HepG2 (cell line): ENCODE results near the gene DNAJC7. TPM values are rescaled to one million over a fixed set of nuclear protein-coding genes. Genes with fewer than 3 reads are reported as not detected.

Experiments used
- ATAC-seq: fragments of 200-7000 bp; cut with Tn5 transposase; 3 replicates; pipeline ENCODE4 v1.9.1; 2020; ENCODE audit warnings: mild to moderate bottlenecking, moderate library complexity
- BruUV-seq: library from RNA; stranded (reverse); fragments of 400-500 nt; replicated peaks from 2 replicates; lab custom pipeline; 2021; lab: Mats Ljungman, UMichigan
- CTCF ChIA-PET: fragments of 300-600 bp; formaldehyde crosslinking; extraction: SDS; loops from one replicate; lab custom pipeline; 2021; ENCODE audit warnings: low total read pairs, inconsistent platforms, low intra/inter-chr PET ratio; lab: Yijun Ruan, JAX
- POLR2A ChIA-PET: fragments of 350-600 bp; sonication (Branson Sonifier 250); formaldehyde crosslinking; loops from one replicate; lab custom pipeline; 2020; ENCODE audit warnings: antibody characterized with exemption, inconsistent platforms; lab: Yijun Ruan, JAX
- DNase-seq: peaks from one replicate; pipeline ENCODE4 v3.0.0-alpha.2; 2015; ENCODE audit warnings: low spot score
- FAIRE-seq: peaks from 3 replicates; lab custom pipeline; 2011; peaks lifted over from hg19 to GRCh38; lab: Jason Lieb, UNC
- H2AFZ ChIP-seq: one replicate; pipeline ENCODE4 v1.6.1; 2011; ENCODE audit warnings: low read length, inconsistent platforms
- H3K27ac ChIP-seq: fragments of 300-600 bp; 3 replicates; pipeline ENCODE4 v1.8.0; 2011; ENCODE audit warnings: mixed run types, mild to moderate bottlenecking, mixed read lengths, low read length, inconsistent platforms; ENCODE audit not compliant: insufficient read depth; ENCODE audit errors: extremely low read length
- H3K27me3 ChIP-seq, 2 experiments: fragments of 200-600 bp in 1 of 2; 2 replicates in 1 of 2; 3 replicates in 1 of 2; pipeline versions ENCODE4 v1.6.0 to v1.8.0; 2011; ENCODE audit warnings: low read length in 2 of 2, mild to moderate bottlenecking in 2 of 2, moderate library complexity in 2 of 2, inconsistent platforms in 1 of 2; ENCODE audit not compliant: insufficient read depth in 2 of 2, control insufficient read depth in 1 of 2
- H3K36me3 ChIP-seq, 2 experiments: fragments of 200-600 bp in 1 of 2; replicated peaks in 1 of 2; 2 replicates in 1 of 2; 3 replicates in 1 of 2; pipeline versions ENCODE4 v1.5.1 to v1.8.0; 2011; ENCODE audit warnings: low read length in 2 of 2, inconsistent platforms in 1 of 2; ENCODE audit not compliant: insufficient read depth in 2 of 2, control insufficient read depth in 1 of 2
- H3K4me1 ChIP-seq: 2 replicates; pipeline ENCODE4 v1.5.1; 2012; ENCODE audit warnings: low read length, inconsistent platforms; ENCODE audit not compliant: insufficient read depth
- H3K4me2 ChIP-seq: 2 replicates; pipeline ENCODE4 v1.6.0; 2011; ENCODE audit warnings: low read depth, low read length, inconsistent platforms
- H3K4me3 ChIP-seq, 3 experiments: fragments of 200-600 bp in 1 of 3; sonication (generic), shearing (Covaris generic) in 1 of 3; replicated peaks in 1 of 3; 2 replicates each; pipeline ENCODE4 v1.5.1; 2011 to 2016; ENCODE audit warnings: low read length in 3 of 3, inconsistent platforms in 2 of 3, low read depth in 2 of 3, mild to moderate bottlenecking in 2 of 3, control low read depth in 1 of 3, mixed read lengths in 1 of 3; ENCODE audit not compliant: insufficient read depth in 1 of 3
- H3K79me2 ChIP-seq: one replicate; pipeline ENCODE4 v1.6.1; 2011; ENCODE audit warnings: low read length, inconsistent platforms; ENCODE audit not compliant: insufficient read depth
- H3K9ac ChIP-seq: 2 replicates; pipeline ENCODE4 v1.6.0; 2011; ENCODE audit warnings: mild to moderate bottlenecking, low read depth, low read length, inconsistent platforms; ENCODE audit not compliant: insufficient read depth
- H3K9me3 ChIP-seq: 2 replicates; pipeline ENCODE4 v1.5.1; 2012; ENCODE audit warnings: mild to moderate bottlenecking, low read length
- H4K20me1 ChIP-seq: 2 replicates; pipeline ENCODE4 v1.6.0; 2011; ENCODE audit warnings: inconsistent platforms, mild to moderate bottlenecking, low read length, moderate library complexity; ENCODE audit not compliant: insufficient read depth
- AHDC1 ChIP-seq: sonication (generic); formaldehyde crosslinking; IDR thresholded peaks from 2 replicates; pipeline ENCODE4 v1.5.1; 2020; ENCODE audit warnings: mild to moderate bottlenecking, missing genetic modification reagents, borderline replicate concordance
- FOSL1 ChIP-seq: sonication (generic); formaldehyde crosslinking; IDR thresholded peaks from 2 replicates; pipeline ENCODE4 v1.9.0; 2021; ENCODE audit warnings: missing genetic modification reagents, borderline replicate concordance
- NR1H2 ChIP-seq: sonication (generic); formaldehyde crosslinking; IDR thresholded peaks from 2 replicates; pipeline ENCODE4 v1.8.1; 2022; ENCODE audit warnings: low read depth, missing genetic modification reagents, borderline replicate concordance
- SPEN ChIP-seq: sonication (generic); formaldehyde crosslinking; IDR thresholded peaks from 2 replicates; pipeline ENCODE4 v1.5.1; 2020; ENCODE audit warnings: low read depth, mild to moderate bottlenecking, missing genetic modification reagents
- ZNF17 ChIP-seq: sonication (generic); formaldehyde crosslinking; IDR thresholded peaks from 2 replicates; pipeline ENCODE4 v1.5.0; 2020; ENCODE audit warnings: mild to moderate bottlenecking, missing genetic modification reagents
- ZNF552 ChIP-seq: sonication (generic); formaldehyde crosslinking; IDR thresholded peaks from 2 replicates; pipeline ENCODE4 v1.9.0; 2022; ENCODE audit warnings: missing genetic modification reagents, mild to moderate bottlenecking, borderline replicate concordance
- ZNF670 ChIP-seq: sonication (generic); formaldehyde crosslinking; IDR thresholded peaks from 2 replicates; pipeline ENCODE4 v1.8.0; 2022; ENCODE audit warnings: mild to moderate bottlenecking, missing genetic modification reagents, borderline replicate concordance
- ZNF816 ChIP-seq: sonication (generic); formaldehyde crosslinking; IDR thresholded peaks from 2 replicates; pipeline ENCODE4 v1.8.0; 2022; ENCODE audit warnings: missing genetic modification reagents, mild to moderate bottlenecking, borderline replicate concordance
- ZSCAN5A ChIP-seq: sonication (generic); formaldehyde crosslinking; IDR thresholded peaks from 2 replicates; pipeline ENCODE4 v1.8.0; 2022; ENCODE audit warnings: mild to moderate bottlenecking, missing genetic modification reagents, borderline replicate concordance
- WGBS: methylation state at CpG from one replicate; pipeline ENCODE4 v1.1.6; 2017; ENCODE audit warnings: low lambda C conversion rate; 5-methylcytosine and 5-hydroxymethylcytosine counted together
- in situ Hi-C: cut with HindIII; loops from 2 replicates; pipeline ENCODE4 v1.10.0; 2017; ENCODE audit warnings: low pct_unique_long_range_greater_than_20kb; ENCODE audit not compliant: extremely low pct_ligation_motif_present
- intact Hi-C: fragments of 100-400 bp; cut with micrococcal nuclease; formaldehyde crosslinking; loops from one replicate; pipeline ENCODE4 v1.10.0; 2022; ENCODE audit not compliant: unreplicated experiment
- polyA plus RNA-seq, 8 experiments: library from polyadenylated mRNA; depleted of rRNA in 3 of 8; stranded (reverse) in 7 of 8; unstranded in 1 of 8; fragments of >200 nt; fragmentation: Illumina TruSeq in 4 of 8; extraction: Trizol in 4 of 8; gene quantifications; 2 replicates each; pipeline versions ENCODE4 v1.2.1 to v1.2.3, GENCODE V29; 2011 to 2016; ENCODE audit warnings: low read depth in 4 of 8, missing spikeins in 1 of 8, mixed read lengths in 1 of 8; ENCODE audit not compliant: insufficient read depth in 1 of 8
- total RNA-seq, 5 experiments: library from RNA; depleted of rRNA; stranded (reverse); fragments of >200 nt; fragmentation: Illumina TruSeq; extraction: Trizol; gene quantifications; 2 replicates each; pipeline ENCODE4 v1.2.3, GENCODE V29; 2016; ENCODE audit warnings: low read depth in 1 of 5

DNAJC7 gene
- total and polyA plus RNA-seq, 2 of the 13 experiments (the other 11 are each of a cell fraction or from before 2014, with no cell fraction given), result 47.7 to 132 TPM

GRCh38 chr17:41941168-41941567 is 76.1 kb downstream of the DNAJC7 start:
- no TSS peak for BruUV-seq
- TF ChIP-seq ZNF552 (CRISPR knock-in tag) (no peak), FOSL1 (no peak), NR1H2 (CRISPR knock-in tag) (no peak), ZNF17 (no peak), ZNF670 (CRISPR knock-in tag) (no peak), ZNF816 (0 out of 2 replicates have a peak, but pooled peaks have one; percentile 20), SPEN (CRISPR knock-in tag) (0 out of 2 replicates have a peak, but pooled peaks have one; percentile 6), AHDC1 (0 out of 2 replicates have a peak, but pooled peaks have one; percentile 22), ZSCAN5A (CRISPR knock-in tag) (no peak)
- intact Hi-C loops, result no loop called here
- ATAC-seq (no peak), FAIRE-seq (no peak), DNase-seq (no peak)
- H3K4me1 ChIP-seq, result peaks cover 64% of the 10 kb centered on the region
- no peaks in the 10 kb centered on the region for H4K20me1 ChIP-seq
- H3K4me2 ChIP-seq, result peak overlapping the region; percentile 48; the same call in 1 of the 2 replicates
- in situ Hi-C loops, result no loop called here
- H3K79me2 ChIP-seq, result no peaks in the 10 kb centered on the region
- H2AFZ ChIP-seq, result no peak overlapping the region
- WGBS, result 78% methylated on average over 5 of the region's 5 CpGs
- no peak overlapping the region for H3K4me3 ChIP-seq
- POLR2A ChIA-PET, result interaction anchor here (1.3 to 1.4 kb wide), 2 partner anchors 17 to 23 kb away, joined by 6 read pairs; partner anchors contain the start of gene ACLY
- no peaks in the 10 kb centered on the region for H3K27me3 ChIP-seq
- no peaks in the 10 kb centered on the region for H3K36me3 ChIP-seq
- no peak overlapping the region for H3K9ac ChIP-seq
- CTCF ChIA-PET, result no interaction called here
- H3K9me3 ChIP-seq, result no peaks in the 10 kb centered on the region
- H3K27ac ChIP-seq, result no peak overlapping the region
